22Rv1 (cell line): Measurements from ENCODE around the gene KIAA1671.

Experiments used
- H3K27ac ChIP-seq: fragments of 450-650 bp; 2 replicates; pipeline ENCODE4 v1.5.1; 2017
- ZFX ChIP-seq: fragments of 450-650 bp; IDR thresholded peaks from 2 replicates; pipeline ENCODE4 v1.6.1; 2017; ENCODE audit warnings: antibody characterized with exemption, borderline replicate concordance
- TF ChIP-seq, protein P1 (sequence below): fragments of 450-650 bp; IDR thresholded peaks from 2 replicates; pipeline ENCODE4 v1.5.1; 2017; ENCODE audit warnings: mild to moderate bottlenecking

KIAA1671 gene

DNA sequence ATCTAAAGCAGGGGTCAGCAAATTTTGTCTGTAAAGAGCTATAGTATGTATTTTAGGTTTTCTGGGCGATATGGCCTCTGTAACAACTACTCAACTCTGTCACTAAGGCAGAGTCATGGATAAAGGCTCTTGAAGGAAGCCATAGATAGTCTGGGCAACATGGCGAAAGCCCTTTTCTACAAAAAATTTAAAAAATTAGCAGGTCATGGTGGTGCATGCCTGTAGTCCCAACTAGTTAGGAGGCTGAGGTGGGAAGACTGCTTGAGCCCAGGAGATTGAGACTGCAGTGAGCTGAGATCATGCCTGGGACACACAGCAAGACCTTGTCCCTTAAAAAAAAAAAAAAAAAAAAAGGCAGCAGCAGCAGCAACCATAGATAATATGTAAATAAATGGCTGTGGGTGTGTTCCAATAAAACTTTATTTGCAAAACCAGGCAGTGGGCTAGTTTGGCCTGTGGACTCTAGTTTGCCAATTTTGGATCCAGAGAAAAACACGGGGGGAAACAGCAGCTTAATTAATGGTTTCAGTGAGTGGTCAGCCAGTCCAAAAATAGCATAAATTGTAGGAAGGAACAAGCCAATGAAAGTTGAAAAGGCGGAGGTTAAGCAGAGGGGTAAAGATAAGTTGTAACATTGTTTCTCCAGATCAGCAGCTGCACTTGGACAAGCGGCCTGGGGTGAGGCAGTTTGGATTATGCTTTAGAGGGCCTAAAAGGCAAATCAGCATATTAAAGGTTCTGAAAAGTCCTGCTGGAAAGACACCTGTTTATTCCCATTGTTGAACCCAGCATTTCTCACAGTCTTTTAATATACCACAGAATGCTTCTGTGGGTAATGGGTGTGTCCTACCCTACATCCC is 62.6 kb downstream of the KIAA1671 start:
- peak overlapping the region; percentile 61 for H3K27ac ChIP-seq
- TF ChIP-seq, protein P1, sequence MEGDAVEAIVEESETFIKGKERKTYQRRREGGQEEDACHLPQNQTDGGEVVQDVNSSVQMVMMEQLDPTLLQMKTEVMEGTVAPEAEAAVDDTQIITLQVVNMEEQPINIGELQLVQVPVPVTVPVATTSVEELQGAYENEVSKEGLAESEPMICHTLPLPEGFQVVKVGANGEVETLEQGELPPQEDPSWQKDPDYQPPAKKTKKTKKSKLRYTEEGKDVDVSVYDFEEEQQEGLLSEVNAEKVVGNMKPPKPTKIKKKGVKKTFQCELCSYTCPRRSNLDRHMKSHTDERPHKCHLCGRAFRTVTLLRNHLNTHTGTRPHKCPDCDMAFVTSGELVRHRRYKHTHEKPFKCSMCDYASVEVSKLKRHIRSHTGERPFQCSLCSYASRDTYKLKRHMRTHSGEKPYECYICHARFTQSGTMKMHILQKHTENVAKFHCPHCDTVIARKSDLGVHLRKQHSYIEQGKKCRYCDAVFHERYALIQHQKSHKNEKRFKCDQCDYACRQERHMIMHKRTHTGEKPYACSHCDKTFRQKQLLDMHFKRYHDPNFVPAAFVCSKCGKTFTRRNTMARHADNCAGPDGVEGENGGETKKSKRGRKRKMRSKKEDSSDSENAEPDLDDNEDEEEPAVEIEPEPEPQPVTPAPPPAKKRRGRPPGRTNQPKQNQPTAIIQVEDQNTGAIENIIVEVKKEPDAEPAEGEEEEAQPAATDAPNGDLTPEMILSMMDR: no peak
- TF ChIP-seq ZFX: no peak

- TF ChIP-seq, protein P1: no peak
- TF ChIP-seq ZFX: no peak
- H3K27ac ChIP-seq: no peak overlapping the region
Observed at GRCh38 chr22:25016311-25016710, 63.8 kb downstream of the KIAA1671 start.

GRCh38 chr22:25018009-25018408 is 65.5 kb downstream of the KIAA1671 start:
- H3K27ac ChIP-seq: no peak overlapping the region
- TF ChIP-seq, protein P1: no peak
- no peak for TF ChIP-seq ZFX

DNA sequence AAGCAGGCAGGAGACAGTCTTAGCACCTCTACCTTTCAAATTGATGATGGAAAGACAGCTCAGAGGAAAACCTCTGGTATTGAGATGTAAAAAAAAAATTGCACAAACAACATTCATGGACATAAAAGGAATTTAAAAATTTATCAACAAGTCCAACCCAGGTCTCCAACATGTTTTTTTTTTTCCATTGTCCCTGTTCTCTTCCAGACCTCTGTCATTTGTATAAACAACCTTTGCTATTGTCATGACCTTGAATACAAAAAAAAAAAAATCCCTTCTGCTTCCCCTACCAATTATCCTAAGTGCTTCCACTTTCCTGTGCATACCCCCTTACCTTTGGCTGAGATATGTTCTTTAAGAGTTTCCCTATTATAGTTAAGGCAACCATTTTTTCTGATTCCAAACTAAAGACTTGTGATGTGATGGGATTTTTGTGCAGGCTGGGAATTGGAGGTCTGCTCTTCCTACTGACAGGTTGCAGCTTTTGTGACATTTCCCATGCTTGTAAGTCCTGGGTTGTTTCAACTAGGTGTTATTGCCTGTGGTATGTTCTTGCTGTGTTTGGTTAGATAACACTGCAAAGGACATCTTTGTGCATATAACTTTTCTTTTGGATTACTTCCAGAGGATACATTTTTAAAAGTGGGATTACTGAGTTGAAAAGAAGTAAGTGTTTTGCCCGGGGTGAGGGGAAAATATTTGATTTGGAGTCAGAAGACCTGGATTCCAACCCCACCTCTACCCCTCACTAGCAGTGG is 67.1 kb downstream of the KIAA1671 start:
- no peak for TF ChIP-seq ZFX
- TF ChIP-seq, protein P1: no peak
- H3K27ac ChIP-seq: no peak overlapping the region

DNA sequence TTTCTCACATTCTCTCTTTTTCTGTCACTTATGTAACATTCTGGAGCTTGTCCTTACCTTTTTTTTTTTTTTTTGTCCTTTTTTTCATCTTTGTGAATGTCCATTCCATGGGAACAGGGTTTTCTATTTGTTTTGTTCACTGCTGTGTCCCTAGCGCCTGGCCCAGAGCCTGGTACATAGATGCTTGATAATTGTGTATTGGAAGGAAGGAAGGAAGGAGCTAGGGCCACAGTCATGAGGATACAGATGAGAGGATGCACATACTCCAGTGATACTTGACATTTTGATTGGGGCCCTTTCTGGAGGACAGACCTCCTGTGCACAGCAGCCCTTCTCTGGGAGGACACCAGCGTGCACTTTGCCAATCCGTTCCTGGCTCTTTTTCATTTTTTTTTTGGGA is 68.9 kb downstream of the KIAA1671 start:
- TF ChIP-seq ZFX: no peak
- TF ChIP-seq, protein P1: no peak
- H3K27ac ChIP-seq: no peak overlapping the region

- TF ChIP-seq ZFX: no peak
- TF ChIP-seq, protein P1: no peak
- H3K27ac ChIP-seq: no peak overlapping the region
Observed at GRCh38 chr22:25021976-25022711, 69.6 kb downstream of the KIAA1671 start.

GRCh38 chr22:25023879-25024278 is 71.4 kb downstream of the KIAA1671 start:
- H3K27ac ChIP-seq: no peak overlapping the region
- TF ChIP-seq, protein P1: no peak
- no peak for TF ChIP-seq ZFX
